ENCODE measurements around the gene CEL.
"Not testable (repeated sequence)": the region's sequence is repeated elsewhere in the genome, so short reads cannot be mapped to it uniquely, and the experiment has no call there.

The CEL gene

GRCh38 chr9:133080161-133080560 lies 18.4 kb downstream of the CEL start:
- DNase-seq (ENCODE audit: extremely low spot score, insufficient read length, low read depth) (no peak), FAIRE-seq (no peak)

GRCh38 chr9:133080786-133081779 lies 19.3 kb downstream of the CEL start:
- not testable (repeated sequence) for DNase-seq (ENCODE audit: extremely low spot score, insufficient read length, low read depth); FAIRE-seq

- not testable (repeated sequence) for DNase-seq (ENCODE audit: extremely low spot score, insufficient read length, low read depth); FAIRE-seq
Observed at GRCh38 chr9:133081957-133082644, 20.3 kb downstream of the CEL start.

- FAIRE-seq; DNase-seq (ENCODE audit: extremely low spot score, insufficient read length, low read depth): not testable (repeated sequence)
Observed at GRCh38 chr9:133083688-133084087, 21.9 kb downstream of the CEL start.

GRCh38 chr9:133086212-133086860 lies 24.6 kb downstream of the CEL start:
- not testable (repeated sequence) for DNase-seq (ENCODE audit: extremely low spot score, insufficient read length, low read depth); FAIRE-seq

GRCh38 chr9:133086894-133087293 lies 25.1 kb downstream of the CEL start:
- FAIRE-seq (no peak), DNase-seq (ENCODE audit: extremely low spot score, insufficient read length, low read depth) (no peak)

- FAIRE-seq, result no peak
Observed at GRCh38 chr9:133087429-133088145, 25.8 kb downstream of the CEL start.

GRCh38 chr9:133088146-133088750 lies 26.5 kb downstream of the CEL start:
- FAIRE-seq, result no peak

More at GRCh38 chr9:133087429-133088145, 25.8 kb downstream of the CEL start:
- no peak for DNase-seq (ENCODE audit: extremely low spot score, insufficient read length, low read depth)

GRCh38 chr9:133088756-133089155 lies 27.0 kb downstream of the CEL start:
- FAIRE-seq (no peak), DNase-seq (ENCODE audit: extremely low spot score, insufficient read length, low read depth) (no peak)

More at GRCh38 chr9:133088146-133088750, 26.5 kb downstream of the CEL start:
- no peak for DNase-seq (ENCODE audit: extremely low spot score, insufficient read length, low read depth)

- DNase-seq (ENCODE audit: extremely low spot score, insufficient read length, low read depth) (no peak), FAIRE-seq (no peak)
Observed at GRCh38 chr9:133089271-133089671, 27.5 kb downstream of the CEL start.

- no peak for DNase-seq (ENCODE audit: extremely low spot score, insufficient read length, low read depth)
- no peak for FAIRE-seq
Observed at GRCh38 chr9:133090187-133090586, 28.4 kb downstream of the CEL start.

GRCh38 chr9:133090752-133091385 lies 29.1 kb downstream of the CEL start:
- no peak for DNase-seq (ENCODE audit: extremely low spot score, insufficient read length, low read depth)
- no peak for FAIRE-seq

- DNase-seq (ENCODE audit: extremely low spot score, insufficient read length, low read depth); FAIRE-seq: not testable (repeated sequence)
Observed at GRCh38 chr9:133094351-133094750, 32.6 kb downstream of the CEL start.

- DNase-seq (ENCODE audit: extremely low spot score, insufficient read length, low read depth) (no peak), FAIRE-seq (no peak)
Observed at GRCh38 chr9:133094842-133095393, 33.1 kb downstream of the CEL start.

GRCh38 chr9:133098104-133098754 lies 36.4 kb downstream of the CEL start:
- no peak for DNase-seq (ENCODE audit: extremely low spot score, insufficient read length, low read depth)
- FAIRE-seq, result no peak

- DNase-seq (ENCODE audit: extremely low spot score, insufficient read length, low read depth), result no peak
- no peak for FAIRE-seq
Observed at GRCh38 chr9:133098871-133099270, 37.1 kb downstream of the CEL start.

- no peak for FAIRE-seq
- no peak for DNase-seq (ENCODE audit: extremely low spot score, insufficient read length, low read depth)
Observed at GRCh38 chr9:133099726-133100505, 38.1 kb downstream of the CEL start.
